ENCODE measurements around the gene ZIC3.

Gene ZIC3

GRCh38 chrX:137574102-137574783 lies 8.3 kb downstream of the ZIC3 start:
- DNase-seq (ENCODE audit: low read depth), result no peak

DNA sequence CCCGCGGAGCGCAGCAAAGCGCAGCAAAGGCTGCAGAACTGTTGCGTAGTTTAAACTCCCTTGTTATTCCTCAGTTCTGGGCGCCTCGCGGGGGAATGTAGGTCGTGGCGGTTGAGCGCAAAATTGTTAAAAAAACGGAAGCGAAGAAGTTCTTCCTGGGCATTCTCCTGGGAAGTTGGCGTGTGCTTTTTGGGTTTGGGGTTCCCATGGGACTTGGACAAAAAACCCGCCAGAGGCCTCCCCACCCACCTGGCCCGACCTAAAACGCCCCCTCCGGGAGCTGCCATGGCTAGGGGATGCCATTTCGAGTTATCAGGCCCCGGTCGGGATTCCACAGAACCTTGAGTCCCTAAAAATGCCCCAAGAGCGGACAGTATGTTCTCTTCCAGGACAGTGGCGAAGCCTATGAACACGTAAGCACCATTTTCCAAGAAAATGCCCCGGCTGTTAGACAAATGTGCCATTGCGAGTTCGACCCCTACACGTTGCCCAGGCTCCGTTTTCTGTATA lies 8.9 kb downstream of the ZIC3 start:
- no peak for DNase-seq (ENCODE audit: low read depth)

DNA sequence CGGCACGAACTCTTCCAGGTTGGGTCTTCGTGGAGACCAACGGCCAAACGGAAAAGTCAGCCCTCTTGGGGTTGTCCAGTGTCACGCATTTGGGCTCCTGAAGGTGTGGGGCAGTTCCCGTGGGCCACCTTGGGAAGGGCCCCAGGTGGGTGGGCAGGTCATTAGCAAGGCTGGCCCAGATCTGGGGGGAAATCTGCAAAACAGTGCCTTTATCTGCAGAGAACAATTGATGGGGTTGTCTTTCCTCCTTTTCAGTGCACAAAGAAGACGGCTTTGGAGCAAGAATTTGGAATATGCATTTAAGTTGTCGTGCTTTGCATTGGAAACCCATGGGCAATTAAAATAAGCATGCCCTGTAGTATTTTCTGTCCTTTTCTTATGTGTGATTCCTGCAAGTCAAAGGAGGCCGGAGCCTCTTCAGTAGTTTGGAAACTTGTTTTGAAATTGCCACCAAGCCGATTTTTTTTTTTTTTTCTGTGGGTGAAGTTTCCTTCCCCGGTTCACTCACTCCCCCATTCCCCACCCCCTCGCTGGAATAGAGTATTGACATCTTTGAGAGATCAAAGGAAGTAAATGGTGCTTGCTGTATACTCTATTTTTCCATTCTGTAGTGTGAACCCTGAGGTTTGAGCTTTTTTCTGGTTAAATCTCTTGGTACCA lies 9.8 kb downstream of the ZIC3 start:
- no peak for DNase-seq (ENCODE audit: low read depth)

DNA sequence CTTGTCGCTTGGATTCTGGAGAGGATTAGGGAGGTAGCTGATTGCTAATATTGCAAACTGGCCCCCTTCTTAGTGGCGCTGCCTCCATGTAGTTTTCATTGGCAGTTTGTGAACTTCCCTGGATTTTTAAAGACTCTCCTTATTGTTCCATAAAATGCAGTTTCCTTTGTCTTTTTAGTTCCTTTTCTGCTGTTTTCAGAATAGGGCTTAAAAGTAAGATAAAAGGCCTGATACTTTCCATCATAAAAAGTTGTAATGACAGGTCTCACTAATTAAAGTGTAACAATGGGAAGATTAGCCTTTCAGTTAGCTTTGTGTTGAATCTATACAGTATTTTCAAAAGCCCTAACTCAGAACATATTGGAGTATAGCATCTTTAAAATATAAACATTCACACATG lies 21.2 kb downstream of the ZIC3 start:
- DNase-seq (ENCODE audit: low read depth), result no peak

- no peak for DNase-seq (ENCODE audit: low read depth)
These were observed 34.8 kb downstream of the ZIC3 start for GRCh38 chrX:137600769-137601168.
